GM20000 (cell line): ENCODE results near the gene MPC1.
"Not testable (repeated sequence)": the region's sequence is repeated elsewhere in the genome, so short reads cannot be mapped to it uniquely, and the experiment has no call there.

Experiments
- DNase-seq: peaks from one replicate; pipeline ENCODE4 v3.0.0; 2012; ENCODE audit warnings: low spot score
- TF ChIP-seq, protein P1 (sequence below): IDR thresholded peaks from 2 replicates; pipeline ENCODE4 v1.5.1; 2012; ENCODE audit warnings: mild to moderate bottlenecking, control low read depth; ENCODE audit errors: extremely low read depth, missing control alignments

MPC1 gene

DNA sequence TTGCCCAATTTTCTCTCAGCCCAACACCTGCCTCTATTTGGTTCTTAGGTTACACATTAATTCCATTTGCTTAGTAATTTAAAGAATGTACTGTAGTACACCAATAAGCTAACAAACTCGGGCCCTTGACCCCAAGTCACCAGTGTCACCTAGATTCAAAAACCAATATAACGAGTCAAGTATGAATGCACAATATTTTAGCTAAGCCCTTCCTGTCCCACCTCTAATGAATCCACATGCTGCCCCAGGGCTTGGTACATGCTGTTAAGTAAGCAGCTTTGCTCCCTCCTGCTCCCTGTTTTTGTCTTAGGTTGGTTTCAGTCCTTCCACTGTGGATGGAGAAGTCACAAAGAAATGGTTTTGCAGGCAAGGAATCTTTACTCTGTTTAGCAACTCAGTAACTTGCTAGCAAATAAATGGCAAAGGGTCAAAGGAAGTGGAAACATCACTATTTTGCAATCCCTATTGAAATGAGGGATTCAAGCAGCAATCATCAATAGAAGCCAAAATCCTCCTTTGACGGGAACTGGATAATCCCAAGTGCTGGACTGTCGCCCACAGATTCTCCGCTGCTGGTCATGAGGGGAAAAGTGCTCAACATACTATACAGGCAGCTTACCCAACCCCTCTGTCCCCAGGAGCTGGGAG lies 5.0 kb upstream of the MPC1 start:
- TF ChIP-seq, protein P1, sequence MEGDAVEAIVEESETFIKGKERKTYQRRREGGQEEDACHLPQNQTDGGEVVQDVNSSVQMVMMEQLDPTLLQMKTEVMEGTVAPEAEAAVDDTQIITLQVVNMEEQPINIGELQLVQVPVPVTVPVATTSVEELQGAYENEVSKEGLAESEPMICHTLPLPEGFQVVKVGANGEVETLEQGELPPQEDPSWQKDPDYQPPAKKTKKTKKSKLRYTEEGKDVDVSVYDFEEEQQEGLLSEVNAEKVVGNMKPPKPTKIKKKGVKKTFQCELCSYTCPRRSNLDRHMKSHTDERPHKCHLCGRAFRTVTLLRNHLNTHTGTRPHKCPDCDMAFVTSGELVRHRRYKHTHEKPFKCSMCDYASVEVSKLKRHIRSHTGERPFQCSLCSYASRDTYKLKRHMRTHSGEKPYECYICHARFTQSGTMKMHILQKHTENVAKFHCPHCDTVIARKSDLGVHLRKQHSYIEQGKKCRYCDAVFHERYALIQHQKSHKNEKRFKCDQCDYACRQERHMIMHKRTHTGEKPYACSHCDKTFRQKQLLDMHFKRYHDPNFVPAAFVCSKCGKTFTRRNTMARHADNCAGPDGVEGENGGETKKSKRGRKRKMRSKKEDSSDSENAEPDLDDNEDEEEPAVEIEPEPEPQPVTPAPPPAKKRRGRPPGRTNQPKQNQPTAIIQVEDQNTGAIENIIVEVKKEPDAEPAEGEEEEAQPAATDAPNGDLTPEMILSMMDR: no peak
- DNase-seq: no peak

DNA sequence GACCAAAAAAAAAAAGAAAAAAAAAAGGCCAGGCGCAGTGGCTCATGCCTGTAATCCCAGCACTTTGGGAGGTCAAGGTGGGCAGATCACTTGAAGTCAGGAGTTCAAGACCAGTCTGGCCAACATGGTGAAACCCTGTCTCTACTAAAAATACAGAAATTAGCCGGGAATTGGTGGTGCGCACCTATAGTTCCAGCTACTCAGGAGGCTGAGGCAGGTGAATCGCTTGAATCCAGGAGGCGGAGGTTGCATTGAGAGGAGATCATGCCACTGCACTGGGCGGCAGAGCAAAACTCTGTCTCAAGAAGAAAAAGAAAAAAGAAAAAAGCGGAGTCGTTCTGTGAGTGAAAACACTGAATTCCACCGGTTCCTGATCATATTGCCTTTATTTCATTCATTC lies 4.4 kb upstream of the MPC1 start:
- not testable (repeated sequence) for DNase-seq

DNA sequence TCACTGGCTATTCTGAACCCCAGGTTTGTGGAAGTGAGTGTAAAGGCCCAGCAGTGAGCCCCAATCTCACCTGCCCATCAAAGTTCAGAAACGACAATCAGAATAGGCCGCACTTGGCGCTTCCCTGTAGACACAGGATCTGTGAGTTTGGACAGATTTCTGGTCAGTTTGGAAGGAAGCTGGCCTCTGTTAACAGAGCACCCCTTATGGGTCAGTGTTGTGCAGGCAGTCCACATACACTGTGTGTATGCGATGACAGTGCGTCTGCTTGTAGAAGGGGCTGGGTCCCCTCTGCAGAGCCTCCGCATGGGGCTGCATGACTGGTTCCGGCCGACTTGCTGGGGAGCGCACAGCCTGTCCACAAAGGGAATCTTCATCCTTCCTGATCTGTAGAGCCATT lies 3.4 kb upstream of the MPC1 start:
- DNase-seq: no peak
- TF ChIP-seq, protein P1: no peak

DNA sequence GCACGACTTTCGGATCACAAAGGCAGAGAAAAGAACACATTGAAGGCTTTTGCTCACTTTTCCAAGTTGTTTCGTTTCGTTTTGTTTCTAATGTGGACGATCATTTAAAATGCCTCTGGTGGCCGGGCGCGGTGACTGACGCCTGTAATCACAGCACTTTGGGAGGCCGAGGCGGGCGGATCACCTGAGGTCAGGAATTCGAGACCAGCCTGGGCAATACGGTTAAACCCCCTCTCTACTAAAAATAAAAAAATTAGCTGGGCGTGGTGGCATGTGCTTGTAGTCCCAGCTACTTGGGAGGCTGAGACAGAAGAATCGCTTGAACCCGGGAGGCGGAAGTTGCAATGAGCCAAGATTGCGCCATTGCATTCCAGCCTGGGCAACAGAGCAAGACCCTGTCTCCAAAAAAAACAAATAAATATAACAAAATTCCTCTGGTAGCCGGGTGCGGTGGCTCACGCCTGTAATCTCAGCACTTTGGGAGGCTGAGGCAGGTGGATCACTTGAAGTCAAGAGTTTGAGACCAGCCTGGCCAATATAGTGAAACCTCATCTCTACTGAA lies 1.1 kb upstream of the MPC1 start:
- not testable (repeated sequence) for DNase-seq

DNA sequence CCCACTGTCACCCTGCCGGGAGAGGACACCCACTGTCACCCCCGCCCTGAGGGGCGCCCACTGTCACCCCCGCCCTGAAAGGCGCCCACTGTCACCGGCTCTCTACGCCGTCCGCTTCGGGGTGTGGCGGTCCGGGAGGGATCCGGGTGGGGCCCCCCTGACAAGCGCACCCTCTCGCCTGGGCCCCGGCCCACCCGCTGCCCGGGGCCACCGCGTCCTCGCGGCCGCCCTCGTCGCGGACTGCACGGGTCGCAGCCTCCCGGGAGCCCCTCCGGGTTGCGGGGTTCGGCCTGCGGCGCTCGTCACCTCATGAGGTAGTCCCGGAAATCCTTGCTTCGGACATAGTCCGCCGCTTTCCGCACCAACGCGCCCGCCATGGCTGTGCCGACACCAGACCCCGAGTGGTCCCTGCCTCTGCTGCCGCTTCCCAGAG lies 224 bp downstream of the MPC1 start:
- TF ChIP-seq, protein P1: no peak
- DNase-seq: peak; percentile 49

DNA sequence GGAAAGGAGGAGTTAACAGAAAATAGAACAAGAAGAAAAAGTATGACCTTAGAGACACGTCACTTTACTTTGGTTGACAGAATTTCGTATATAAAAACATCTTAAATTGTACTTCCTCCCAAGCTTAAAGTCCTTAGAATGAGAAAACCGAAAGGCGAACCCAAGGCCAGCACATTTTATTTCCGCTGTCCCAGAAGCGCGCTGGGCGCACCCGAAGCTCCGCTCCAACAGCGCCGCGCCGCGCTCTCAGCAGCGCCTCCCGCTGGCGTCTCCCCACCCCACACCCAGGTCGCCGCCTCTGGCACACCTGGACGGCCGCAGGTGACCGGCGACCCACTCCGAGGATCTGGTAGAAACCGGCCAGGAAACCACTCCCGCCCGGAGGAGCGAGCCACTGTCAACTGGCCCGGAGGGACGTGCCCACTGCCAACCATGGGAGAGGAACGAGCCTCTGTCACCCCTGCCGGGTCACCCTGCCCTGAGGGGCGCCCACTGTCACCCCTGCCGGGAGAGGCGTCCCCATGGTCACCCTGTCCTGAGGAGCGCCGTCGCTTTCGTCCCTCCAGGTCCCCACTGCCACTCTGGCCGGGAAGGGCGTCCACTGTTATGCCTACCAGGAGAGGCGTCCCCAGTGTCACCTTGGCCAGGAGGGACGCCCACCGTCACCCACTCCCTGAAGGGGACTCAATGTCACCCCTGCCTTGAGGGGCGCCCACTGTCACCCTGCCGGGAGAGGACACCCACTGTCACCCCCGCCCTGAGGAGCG lies 824 bp downstream of the MPC1 start:
- DNase-seq: peak; percentile 82
- TF ChIP-seq, protein P1: peak; percentile 96

DNA sequence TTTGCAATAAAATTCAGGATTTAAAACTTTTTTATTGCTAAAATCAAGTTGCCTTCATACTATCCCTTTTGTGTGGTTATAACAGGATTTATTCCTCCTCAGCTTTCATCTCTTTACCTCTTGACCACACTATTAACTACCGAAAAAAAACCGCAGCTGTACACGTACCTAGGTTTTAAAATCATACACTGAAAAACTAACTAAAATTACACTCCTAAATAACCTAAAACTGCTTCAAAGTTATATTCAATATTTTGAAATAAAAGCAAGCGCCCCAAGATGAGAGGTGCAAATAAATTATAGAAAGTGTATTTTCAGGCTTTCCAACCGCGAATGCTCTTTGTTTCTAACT lies 1.4 kb downstream of the MPC1 start:
- TF ChIP-seq, protein P1: no peak
- DNase-seq: no peak

DNA sequence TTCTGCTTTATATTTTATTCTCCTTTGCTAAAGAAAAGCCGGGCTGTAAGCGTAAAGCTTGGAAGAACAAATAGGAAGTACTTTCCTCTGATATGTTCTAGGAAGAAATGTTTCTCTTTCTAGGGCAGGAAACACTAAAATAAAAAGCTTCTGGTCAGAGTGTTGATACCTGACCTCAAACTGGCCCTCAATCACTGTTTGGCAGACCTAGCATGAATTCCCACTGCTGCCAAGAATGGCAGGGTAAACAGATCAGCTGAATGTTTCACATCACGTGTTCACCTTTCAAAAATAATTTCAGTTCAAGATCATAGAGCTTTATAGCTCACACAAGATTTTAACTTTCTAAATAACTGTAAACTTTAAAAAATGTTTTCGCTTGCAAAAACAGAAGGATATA lies 2.9 kb downstream of the MPC1 start:
- TF ChIP-seq, protein P1: no peak
- no peak for DNase-seq
